Dedifferentiated amniotic fluid mesenchymal stem cell (primary cell): ENCODE measurements around the gene ADAMTS17.

Source experiments
- DNase-seq: peaks from one replicate; pipeline ENCODE4 v3.0.0-alpha.2; 2016; ENCODE audit errors: extremely low spot score

The ADAMTS17 gene

GRCh38 chr15:100201376-100202280 is 140.1 kb downstream of the ADAMTS17 start:
- DNase-seq = no peak

GRCh38 chr15:100200287-100200880 is 141.4 kb downstream of the ADAMTS17 start:
- DNase-seq = no peak

GRCh38 chr15:100199711-100200286 is 142.0 kb downstream of the ADAMTS17 start:
- no peak for DNase-seq

GRCh38 chr15:100198442-100198841 is 143.3 kb downstream of the ADAMTS17 start:
- DNase-seq = no peak

GRCh38 chr15:100196326-100197058 is 145.3 kb downstream of the ADAMTS17 start:
- DNase-seq = no peak

- DNase-seq = no peak
These were observed 146.8 kb downstream of the ADAMTS17 start for GRCh38 chr15:100194996-100195395.

GRCh38 chr15:100193277-100193860 is 148.4 kb downstream of the ADAMTS17 start:
- DNase-seq = no peak

GRCh38 chr15:100192097-100193080 is 149.4 kb downstream of the ADAMTS17 start:
- DNase-seq = no peak

- DNase-seq = no peak
These were observed 150.6 kb downstream of the ADAMTS17 start for GRCh38 chr15:100191161-100191560.

GRCh38 chr15:100190675-100191074 is 151.1 kb downstream of the ADAMTS17 start:
- DNase-seq = no peak

GRCh38 chr15:100189849-100190248 is 151.9 kb downstream of the ADAMTS17 start:
- no peak for DNase-seq

GRCh38 chr15:100189319-100189718 is 152.5 kb downstream of the ADAMTS17 start:
- DNase-seq = no peak

GRCh38 chr15:100187677-100188076 is 154.1 kb downstream of the ADAMTS17 start:
- DNase-seq = no peak

- DNase-seq = no peak
These were observed 154.8 kb downstream of the ADAMTS17 start for GRCh38 chr15:100186960-100187359.

GRCh38 chr15:100186366-100186765 is 155.4 kb downstream of the ADAMTS17 start:
- no peak for DNase-seq

- DNase-seq = no peak
These were observed 157.8 kb downstream of the ADAMTS17 start for GRCh38 chr15:100183921-100184495.

- no peak for DNase-seq
These were observed 160.9 kb downstream of the ADAMTS17 start for GRCh38 chr15:100180921-100181320.

GRCh38 chr15:100175406-100176114 is 166.2 kb downstream of the ADAMTS17 start:
- no peak for DNase-seq

GRCh38 chr15:100174904-100175275 is 166.9 kb downstream of the ADAMTS17 start:
- no peak for DNase-seq
